Heart right ventricle (tissue), 16 donors: ENCODE results near the gene ACKR4. TPM values are rescaled to one million over a fixed set of nuclear protein-coding genes. Genes with fewer than 3 reads are reported as not detected.

Experiments
- ATAC-seq, 8 donors: fragments of 200-7000 bp; cut with Tn5 transposase; one replicate each; pipeline ENCODE4 v1.9.1; 2020; ENCODE audit warnings: mild to moderate bottlenecking in 8 of 8, moderate library complexity in 8 of 8, moderate number of reproducible peaks in 1 of 8
- DNase-seq, 2 donors: peaks; one replicate each; pipeline ENCODE4 v3.0.0-alpha.2; 2020
- H3K27ac ChIP-seq, 10 donors: fragments of 200-600 bp; sonication (generic) in 2 of 10; one replicate each; pipeline versions ENCODE4 v1.5.0 to v1.8.0; 2020 to 2022; ENCODE audit warnings: mild to moderate bottlenecking in 3 of 10
- H3K27me3 ChIP-seq, 7 donors: fragments of 200-600 bp; one replicate each; pipeline ENCODE4 v1.8.0; 2021 to 2022; ENCODE audit warnings: mild to moderate bottlenecking in 2 of 7
- H3K36me3 ChIP-seq, 9 donors: fragments of 200-600 bp; sonication (generic) in 1 of 9; one replicate each; pipeline versions ENCODE4 v1.5.0 to v1.8.0; 2020 to 2022; ENCODE audit warnings: mild to moderate bottlenecking in 2 of 9
- H3K4me1 ChIP-seq, 9 donors: fragments of 200-600 bp; sonication (generic) in 1 of 9; one replicate each; pipeline versions ENCODE4 v1.5.0 to v1.8.0; 2020 to 2022; ENCODE audit warnings: mild to moderate bottlenecking in 4 of 9
- H3K4me3 ChIP-seq, 10 donors: fragments of 200-600 bp; sonication (generic) in 2 of 10; one replicate each; pipeline versions ENCODE4 v1.5.0 to v1.8.0; 2020 to 2022; ENCODE audit warnings: mild to moderate bottlenecking in 7 of 10, moderate library complexity in 2 of 10
- H3K9me3 ChIP-seq, 11 donors: fragments of 200-600 bp in 10 of 11; sonication (generic) in 2 of 11; one replicate each; pipeline versions ENCODE4 v1.5.0 to v1.8.0; 2013 to 2022; ENCODE audit warnings: mild to moderate bottlenecking in 2 of 11, control low read depth in 1 of 11, moderate library complexity in 1 of 11
- WGBS, 2 donors: extraction: QIAGEN DNeasy Blood & Tissue Kit; methylation state at CpG; one replicate each; pipeline ENCODE4 v1.1.7; 2013; ENCODE audit warnings: inconsistent platforms in 1 of 2; 5-methylcytosine and 5-hydroxymethylcytosine counted together
- intact Hi-C, 10 donors: fragments of 100-400 bp; cut with DNase I; formaldehyde crosslinking; loops; one replicate each; pipeline versions ENCODE4 v1.11.1 to v1.14.2; 2022
- polyA plus RNA-seq, 2 donors: library from polyadenylated mRNA; stranded (reverse); fragments of 200-250 nt; gene quantifications; one replicate each; pipeline ENCODE4 v1.2.3, GENCODE V29; 2013
- total RNA-seq, 10 donors: library from RNA; stranded (reverse); fragmentation: NEBNext Ultra II Directional in 3 of 10; extraction: Animal tissue kit (Norgen Biotek cat#: 25700) in 3 of 10; gene quantifications; one replicate each; pipeline versions ENCODE4 v1.2.1 to v1.2.4, GENCODE V29; 2021 to 2023
- TF ChIP-seq, protein P1 (sequence below), 9 donors: fragments of 200-600 bp; sonication (generic) in 2 of 9; IDR thresholded peaks; one replicate each; pipeline versions ENCODE4 v1.5.0 to v1.8.0; 2021 to 2022; ENCODE audit warnings: antibody characterized with exemption in 9 of 9, mild to moderate bottlenecking in 5 of 9, moderate library complexity in 1 of 9
- donor health status: Arrhythmogenic right ventricular cardiomyopathy.
- donor health status: ischemic (EF 13 %, LVEDD 7.1; RV severe dilation, severe dysfunction).
- donor health status: healthy with polysubstance abuse.
- donor health status: DM: no; HTN: yes; CAD: no.
- donor health status: DM: no; HTN: no; CAD: no.
- donor health status: ischemic (EF 25% LVEDD 6.9; RV normal size, moderate dysfunction).
- donor health status: ischemic (EF 25% LVEDD 5.7; RV mildly dilated, moderate dysfunction).
- donor health status: healthy.
- donor health status: DM: yes; HTN: yes; CAD: no.
- donor health status: Ischemic cardiomyopathy.
- donor health status: ischemic (EF 35%, LVEDD 5.7; RV mildly dilated, moderate dysfunction).
- donor health status: nonischemic (EF 11% LVEDD 7.7; RV severe dilation, severe dysfunction).
- donor health status: DM: yes; HTN: yes; CAD: no.
- donor health status: PGD.
- donor health status: ischemic (EF 29% LVEDD 5.4; RV normal size, mild dysfunction).
- donor health status: nonischemic (EF 23%, LVEDD 6.1; RV moderate dilation, normal function).

The ACKR4 gene
- total and polyA plus RNA-seq, 12 donors = 0.47 to 3.6 (median 2.0) TPM

DNA sequence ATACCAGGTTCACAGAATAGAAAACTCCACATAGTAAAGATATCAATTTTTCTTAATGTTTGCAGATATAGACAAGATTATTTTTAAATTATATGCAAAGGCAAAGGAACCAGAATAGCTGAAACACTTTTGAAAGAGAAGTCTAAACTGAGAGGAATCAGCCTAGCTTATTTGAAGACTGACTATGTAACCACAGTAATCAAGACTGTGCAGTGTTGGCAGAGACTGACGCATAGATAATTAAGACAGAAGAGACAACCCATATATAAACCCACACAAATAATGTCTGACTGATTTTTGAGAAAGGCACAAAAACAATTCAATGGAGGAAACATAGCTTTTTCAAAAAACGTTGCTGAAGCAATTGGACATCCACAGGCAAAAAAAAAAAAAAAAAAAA lies 28.6 kb upstream of the ACKR4 start:
- Histone ChIP-seq H3K4me3 (no peak overlapping the region), H3K36me3 (peaks cover 0 to 32% (median 0%) of the 10 kb centered on the region in 9 donors), H3K9me3 (peaks cover 0 to 8% (median 0%) of the 10 kb centered on the region in 11 donors), H3K27ac (peak overlapping the region in 4 of 10 donors; percentile 16 to 59 (median 35)), H3K4me1 (peaks cover 0 to 12% (median 0%) of the 10 kb centered on the region in 9 donors), H3K27me3 (no peaks in the 10 kb centered on the region)
- no peak for DNase-seq
- 79% methylated on average over 2 of the region's 2 CpGs for WGBS, 2 donors
- intact Hi-C loops = no loop called here
- TF ChIP-seq, protein P1, sequence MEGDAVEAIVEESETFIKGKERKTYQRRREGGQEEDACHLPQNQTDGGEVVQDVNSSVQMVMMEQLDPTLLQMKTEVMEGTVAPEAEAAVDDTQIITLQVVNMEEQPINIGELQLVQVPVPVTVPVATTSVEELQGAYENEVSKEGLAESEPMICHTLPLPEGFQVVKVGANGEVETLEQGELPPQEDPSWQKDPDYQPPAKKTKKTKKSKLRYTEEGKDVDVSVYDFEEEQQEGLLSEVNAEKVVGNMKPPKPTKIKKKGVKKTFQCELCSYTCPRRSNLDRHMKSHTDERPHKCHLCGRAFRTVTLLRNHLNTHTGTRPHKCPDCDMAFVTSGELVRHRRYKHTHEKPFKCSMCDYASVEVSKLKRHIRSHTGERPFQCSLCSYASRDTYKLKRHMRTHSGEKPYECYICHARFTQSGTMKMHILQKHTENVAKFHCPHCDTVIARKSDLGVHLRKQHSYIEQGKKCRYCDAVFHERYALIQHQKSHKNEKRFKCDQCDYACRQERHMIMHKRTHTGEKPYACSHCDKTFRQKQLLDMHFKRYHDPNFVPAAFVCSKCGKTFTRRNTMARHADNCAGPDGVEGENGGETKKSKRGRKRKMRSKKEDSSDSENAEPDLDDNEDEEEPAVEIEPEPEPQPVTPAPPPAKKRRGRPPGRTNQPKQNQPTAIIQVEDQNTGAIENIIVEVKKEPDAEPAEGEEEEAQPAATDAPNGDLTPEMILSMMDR (IDR thresholded peaks at IDR 0.05) = no peak
- ATAC-seq = no peak

DNA sequence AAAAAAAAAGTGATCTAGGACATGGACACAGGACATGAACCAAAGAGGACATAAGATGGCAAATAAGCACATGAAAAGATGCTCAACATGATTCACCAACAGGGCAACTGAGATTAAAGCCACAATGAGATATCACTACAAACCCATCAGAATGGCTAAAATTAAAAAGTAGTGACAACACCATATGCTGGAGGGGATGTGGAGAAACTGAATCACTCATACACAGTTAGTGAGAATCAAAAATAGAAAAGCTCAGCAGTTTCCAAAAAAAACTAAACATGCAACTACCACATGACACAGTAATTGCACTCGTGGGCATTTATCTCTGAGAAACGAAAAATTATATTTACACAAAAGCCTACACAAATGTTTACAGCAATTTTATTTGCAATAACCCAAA lies 27.9 kb upstream of the ACKR4 start:
- Histone ChIP-seq H3K36me3 (peaks cover 0 to 38% (median 4%) of the 10 kb centered on the region in 9 donors), H3K4me3 (no peak overlapping the region), H3K27me3 (no peaks in the 10 kb centered on the region), H3K9me3 (peaks cover 0 to 8% (median 0%) of the 10 kb centered on the region in 11 donors), H3K27ac (peak overlapping the region in 6 of 10 donors; percentile 16 to 59 (median 35)), H3K4me1 (peaks cover 0 to 12% (median 0%) of the 10 kb centered on the region in 9 donors)
- TF ChIP-seq, protein P1 (IDR thresholded peaks at IDR 0.05) = no peak
- peak in 5 of 8 donors; percentile 59 to 76 (median 66) for ATAC-seq
- 43 to 45% methylated on average over 2 of the region's 2 CpGs for WGBS, 2 donors
- DNase-seq = no peak
- intact Hi-C loops = no loop called here

DNA sequence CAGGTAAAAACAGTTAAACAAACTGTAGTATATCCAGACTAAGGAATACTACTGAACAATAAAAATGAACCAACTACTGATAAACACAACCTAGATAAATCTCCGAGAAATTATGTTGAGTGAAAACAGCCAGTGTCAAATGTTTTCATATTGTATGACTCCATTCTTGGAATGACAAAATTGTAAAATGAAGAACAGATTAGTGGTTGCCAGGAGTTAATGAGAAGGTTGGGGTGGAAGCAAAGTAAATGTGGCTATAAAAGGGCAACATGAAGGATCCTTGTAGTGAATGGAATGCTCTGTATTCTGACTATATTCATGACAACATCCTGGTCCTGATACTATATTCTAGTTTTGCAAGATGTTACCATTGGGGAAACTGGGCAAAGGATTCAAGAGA lies 27.5 kb upstream of the ACKR4 start:
- DNase-seq (no peak), ATAC-seq (peak in 6 of 8 donors; percentile 17 to 66 (median 46))
- Histone ChIP-seq H3K9me3 (peaks cover 0 to 8% (median 0%) of the 10 kb centered on the region in 11 donors), H3K4me1 (peaks cover 0 to 15% (median 0%) of the 10 kb centered on the region in 9 donors), H3K4me3 (no peak overlapping the region), H3K27me3 (no peaks in the 10 kb centered on the region), H3K27ac (peak overlapping the region in 7 of 10 donors; percentile 16 to 59 (median 36)), H3K36me3 (peaks cover 0 to 42% (median 4%) of the 10 kb centered on the region in 9 donors)
- TF ChIP-seq, protein P1 (IDR thresholded peaks at IDR 0.05) = no peak
- WGBS, 2 donors = 42 to 44% methylated on average over 1 of the region's 1 CpG
- intact Hi-C loops = no loop called here

DNA sequence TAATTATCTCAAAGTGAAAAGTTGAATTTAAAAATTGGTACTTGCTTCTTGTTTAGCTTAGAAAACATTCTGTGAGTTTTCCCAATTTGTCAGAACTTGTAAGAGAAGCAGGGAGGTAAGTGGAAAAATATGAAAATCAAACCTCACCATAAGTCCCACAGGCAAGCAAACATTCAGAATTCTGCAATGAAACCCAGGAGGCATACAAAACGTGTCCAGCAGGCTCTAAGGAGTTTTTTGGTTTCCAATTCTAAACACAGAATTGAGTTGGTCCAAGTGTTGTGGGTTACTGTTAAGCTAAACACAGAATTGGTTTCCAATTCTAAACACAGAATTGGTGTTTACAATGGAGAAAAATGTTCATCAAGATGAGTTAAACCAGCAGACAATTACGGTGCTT lies 27.1 kb upstream of the ACKR4 start:
- Histone ChIP-seq H3K4me3 (no peak overlapping the region), H3K36me3 (peaks cover 0 to 46% (median 8%) of the 10 kb centered on the region in 9 donors), H3K4me1 (peaks cover 0 to 15% (median 0%) of the 10 kb centered on the region in 9 donors), H3K27ac (peak overlapping the region in 6 of 10 donors; percentile 16 to 59 (median 39)), H3K9me3 (peaks cover 0 to 8% (median 0%) of the 10 kb centered on the region in 11 donors), H3K27me3 (no peaks in the 10 kb centered on the region)
- ATAC-seq (peak in 1 of 8 donors; percentile 27), DNase-seq (no peak)
- TF ChIP-seq, protein P1 (IDR thresholded peaks at IDR 0.05) = no peak
- intact Hi-C loops = no loop called here
- 77 to 78% methylated on average over 2 of the region's 2 CpGs for WGBS, 2 donors
